A673 (cell line): ENCODE measurements around the gene MPC1L. TPM values are rescaled to one million over a fixed set of nuclear protein-coding genes. Genes with fewer than 3 reads are reported as not detected.

Source experiments
- BruUV-seq: library from RNA; stranded (reverse); fragments of 400-500 nt; replicated peaks from 2 replicates; lab custom pipeline; 2021; lab: Mats Ljungman, UMichigan
- CTCF ChIA-PET: fragments of 300-600 bp; sonication (Branson Sonifier 250); formaldehyde crosslinking; loops from one replicate; lab custom pipeline; 2022; ENCODE audit warnings: antibody characterized with exemption; lab: Charles Lee
- POLR2A ChIA-PET: fragments of 300-600 bp; sonication (Branson Sonifier 250); formaldehyde crosslinking; loops from one replicate; lab custom pipeline; 2022; ENCODE audit warnings: antibody characterized with exemption; ENCODE audit not compliant: low non-redundant PET; lab: Charles Lee
- DNase-seq: peaks from one replicate; pipeline ENCODE4 v3.0.0-alpha.2; 2015; ENCODE audit warnings: low spot score
- H3K27ac ChIP-seq: fragments of 200-600 bp; sonication (generic); 2 replicates; pipeline ENCODE4 v1.5.1; 2016; ENCODE audit warnings: mixed run types, low read depth, mild to moderate bottlenecking, mixed read lengths, antibody characterized with exemption, low read length; ENCODE audit not compliant: poor library complexity, severe bottlenecking
- H3K27me3 ChIP-seq: fragments of 200-600 bp; sonication (generic); replicated peaks from 2 replicates; pipeline ENCODE4 v1.6.1; 2017; ENCODE audit warnings: mixed run types, low read depth, mild to moderate bottlenecking, mixed read lengths, antibody characterized with exemption, low read length; ENCODE audit not compliant: insufficient read depth, poor library complexity
- H3K36me3 ChIP-seq: fragments of 200-600 bp; sonication (generic); 2 replicates; pipeline ENCODE4 v1.6.1; 2016; ENCODE audit warnings: mixed run types, mild to moderate bottlenecking, mixed read lengths, antibody characterized with exemption, low read length; ENCODE audit not compliant: insufficient read depth, poor library complexity, severe bottlenecking
- H3K4me1 ChIP-seq: fragments of 200-600 bp; sonication (generic); 2 replicates; pipeline ENCODE4 v1.6.1; 2017; ENCODE audit warnings: mixed run types, mild to moderate bottlenecking, mixed read lengths, antibody characterized with exemption, low read length; ENCODE audit not compliant: insufficient read depth, poor library complexity, severe bottlenecking
- H3K4me3 ChIP-seq: fragments of 200-600 bp; sonication (generic); 2 replicates; pipeline ENCODE4 v1.5.1; 2016; ENCODE audit warnings: low read depth, mixed run types, mild to moderate bottlenecking, mixed read lengths, low read length; ENCODE audit not compliant: poor library complexity, severe bottlenecking
- H3K9me3 ChIP-seq: fragments of 200-600 bp; sonication (generic); 2 replicates; pipeline ENCODE4 v1.6.1; 2016; ENCODE audit warnings: mixed run types, low read depth, mild to moderate bottlenecking, mixed read lengths, antibody characterized with exemption, low read length; ENCODE audit not compliant: poor library complexity, severe bottlenecking
- EZH2 ChIP-seq: fragments of 200-600 bp; sonication (generic); IDR thresholded peaks from 2 replicates; pipeline ENCODE4 v1.6.1; 2017; ENCODE audit warnings: borderline replicate concordance, low read depth, mild to moderate bottlenecking, mixed read lengths, antibody characterized with exemption, low read length; ENCODE audit not compliant: poor library complexity, severe bottlenecking
- intact Hi-C: fragments of 100-400 bp; cut with micrococcal nuclease; formaldehyde crosslinking; loops from one replicate; pipeline ENCODE4 v1.10.0; 2022; ENCODE audit not compliant: unreplicated experiment
- total RNA-seq: library from RNA; stranded (reverse); gene quantifications from 2 replicates; pipeline ENCODE4 v1.2.3, GENCODE V29; 2021
- TF ChIP-seq, protein P1 (sequence below): fragments of 300-800, 200-600 bp; sonication (generic); conservative IDR thresholded peaks from 2 replicates; pipeline ENCODE4 v1.5.1; 2017; ENCODE audit warnings: low read depth, mild to moderate bottlenecking, antibody characterized with exemption, low read length, moderate library complexity, mixed read lengths

MPC1L gene
- total RNA-seq, 1 experiment from 2014 or later = not detected

DNA sequence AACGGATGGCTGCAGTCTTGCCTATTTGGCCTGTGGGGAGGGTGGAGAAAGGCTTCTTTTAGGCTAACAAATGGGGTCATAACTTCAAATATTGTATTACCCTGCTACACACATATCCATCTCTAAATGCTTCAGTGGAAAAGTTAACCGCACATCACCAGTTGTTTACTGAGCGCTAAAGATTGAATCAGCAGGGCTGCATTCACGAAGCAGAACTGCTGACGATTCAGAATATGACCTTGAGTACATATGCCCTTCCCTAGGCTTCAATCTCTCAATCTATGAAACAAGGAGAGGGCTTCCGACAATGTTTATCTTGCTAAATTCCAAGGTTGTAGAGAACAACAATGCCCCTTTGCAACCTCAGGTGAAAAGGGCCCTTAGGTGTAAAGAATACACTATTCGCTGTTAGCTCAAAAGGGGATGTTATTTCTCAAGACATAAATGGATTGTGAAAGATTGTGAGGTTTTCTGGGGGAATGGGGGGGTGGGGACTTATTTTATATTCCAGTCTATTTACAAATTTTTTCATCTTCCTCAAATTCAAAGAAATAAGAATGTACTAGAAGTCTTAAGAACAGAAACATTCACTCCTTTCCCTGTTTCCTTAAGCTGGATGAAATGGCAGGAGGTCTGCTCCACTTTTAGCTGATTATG, 45.1 kb upstream of the MPC1L start:
- Histone ChIP-seq H3K27ac (no peak overlapping the region), H3K9me3 (no peaks in the 10 kb centered on the region), H3K4me1 (no peaks in the 10 kb centered on the region), H3K27me3 (no peaks in the 10 kb centered on the region), H3K36me3 (no peaks in the 10 kb centered on the region), H3K4me3 (no peak overlapping the region)
- no peak for TF ChIP-seq EZH2
- ChIA-PET CTCF (no interaction called here), POLR2A (no interaction called here)
- intact Hi-C loops = no loop called here
- BruUV-seq = no TSS peak
- DNase-seq = no peak

DNA sequence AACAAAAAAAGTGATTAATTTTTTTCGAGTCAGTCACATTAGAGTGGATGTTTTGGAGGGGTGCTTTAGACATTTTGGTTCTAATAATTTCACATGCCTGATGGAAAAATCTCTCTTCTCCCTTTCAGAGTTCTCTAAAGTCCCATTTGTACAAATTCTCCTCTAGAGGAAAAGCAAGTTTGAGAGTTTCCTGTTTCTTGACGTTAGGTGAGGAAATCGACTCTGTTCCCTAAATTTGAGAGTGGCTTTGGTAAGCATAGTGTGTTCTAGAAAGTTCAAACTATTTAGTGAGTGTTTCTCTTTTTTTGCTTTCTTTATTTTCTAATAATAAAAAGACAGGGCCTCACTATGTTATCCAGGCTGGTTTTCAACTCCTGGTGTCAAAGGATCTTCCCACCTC, 44.1 kb upstream of the MPC1L start:
- no peak for TF ChIP-seq EZH2
- TF ChIP-seq, protein P1, sequence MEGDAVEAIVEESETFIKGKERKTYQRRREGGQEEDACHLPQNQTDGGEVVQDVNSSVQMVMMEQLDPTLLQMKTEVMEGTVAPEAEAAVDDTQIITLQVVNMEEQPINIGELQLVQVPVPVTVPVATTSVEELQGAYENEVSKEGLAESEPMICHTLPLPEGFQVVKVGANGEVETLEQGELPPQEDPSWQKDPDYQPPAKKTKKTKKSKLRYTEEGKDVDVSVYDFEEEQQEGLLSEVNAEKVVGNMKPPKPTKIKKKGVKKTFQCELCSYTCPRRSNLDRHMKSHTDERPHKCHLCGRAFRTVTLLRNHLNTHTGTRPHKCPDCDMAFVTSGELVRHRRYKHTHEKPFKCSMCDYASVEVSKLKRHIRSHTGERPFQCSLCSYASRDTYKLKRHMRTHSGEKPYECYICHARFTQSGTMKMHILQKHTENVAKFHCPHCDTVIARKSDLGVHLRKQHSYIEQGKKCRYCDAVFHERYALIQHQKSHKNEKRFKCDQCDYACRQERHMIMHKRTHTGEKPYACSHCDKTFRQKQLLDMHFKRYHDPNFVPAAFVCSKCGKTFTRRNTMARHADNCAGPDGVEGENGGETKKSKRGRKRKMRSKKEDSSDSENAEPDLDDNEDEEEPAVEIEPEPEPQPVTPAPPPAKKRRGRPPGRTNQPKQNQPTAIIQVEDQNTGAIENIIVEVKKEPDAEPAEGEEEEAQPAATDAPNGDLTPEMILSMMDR = no peak
- BruUV-seq = no TSS peak
- intact Hi-C loops = no loop called here
- Histone ChIP-seq H3K9me3 (no peaks in the 10 kb centered on the region), H3K4me3 (no peak overlapping the region), H3K36me3 (no peaks in the 10 kb centered on the region), H3K27ac (no peak overlapping the region), H3K4me1 (no peaks in the 10 kb centered on the region), H3K27me3 (no peaks in the 10 kb centered on the region)
- no peak for DNase-seq
- ChIA-PET POLR2A (no interaction called here), CTCF (no interaction called here)

DNA sequence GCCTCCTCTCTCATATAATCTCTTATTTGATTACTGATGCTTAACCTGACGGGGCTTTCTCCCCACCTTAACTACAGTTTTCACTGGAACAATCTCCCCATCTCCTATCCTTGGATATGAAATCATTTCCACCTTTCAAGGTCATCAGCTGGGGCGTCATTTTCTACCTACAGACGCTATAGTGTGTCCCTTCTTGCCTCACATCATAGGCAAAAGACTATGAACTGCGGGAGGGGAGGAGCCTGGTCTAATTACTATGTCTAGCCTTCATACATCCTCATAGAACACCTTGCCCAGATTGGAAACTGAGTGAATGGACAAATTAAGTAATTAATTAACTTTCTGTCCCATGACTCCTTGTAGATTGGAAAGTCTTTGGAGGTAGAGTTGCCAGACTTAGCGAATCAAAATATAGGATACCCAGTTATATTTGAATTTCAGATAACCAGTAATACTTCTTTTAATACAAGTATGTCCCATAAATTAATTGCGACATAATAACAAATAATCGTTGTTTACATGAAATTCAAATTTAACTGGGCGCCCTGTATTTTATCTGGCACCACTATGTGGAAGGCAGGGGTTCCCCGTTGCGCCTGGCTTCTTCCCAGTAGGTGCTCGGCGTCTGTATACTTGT, 43.2 kb upstream of the MPC1L start:
- no TSS peak for BruUV-seq
- no peaks in the 10 kb centered on the region for H3K27me3 ChIP-seq
- no peaks in the 10 kb centered on the region for H3K4me1 ChIP-seq
- no peaks in the 10 kb centered on the region for H3K9me3 ChIP-seq
- peak overlapping the region; percentile 54 for H3K27ac ChIP-seq
- ChIA-PET POLR2A (no interaction called here), CTCF (no interaction called here)
- peak overlapping the region; percentile 74 for H3K4me3 ChIP-seq
- intact Hi-C loops = no loop called here
- DNase-seq = no peak
- no peaks in the 10 kb centered on the region for H3K36me3 ChIP-seq
- TF ChIP-seq, protein P1 = no peak
- TF ChIP-seq EZH2 = no peak
